ENCODE results near the gene RNF181.
"Not testable (repeated sequence)": the region's sequence is repeated elsewhere in the genome, so short reads cannot be mapped to it uniquely, and the experiment has no call there.

Gene RNF181

GRCh38 chr2:85596486-85597143 is 1.1 kb downstream of the RNF181 start:
- no peak for FAIRE-seq

DNA sequence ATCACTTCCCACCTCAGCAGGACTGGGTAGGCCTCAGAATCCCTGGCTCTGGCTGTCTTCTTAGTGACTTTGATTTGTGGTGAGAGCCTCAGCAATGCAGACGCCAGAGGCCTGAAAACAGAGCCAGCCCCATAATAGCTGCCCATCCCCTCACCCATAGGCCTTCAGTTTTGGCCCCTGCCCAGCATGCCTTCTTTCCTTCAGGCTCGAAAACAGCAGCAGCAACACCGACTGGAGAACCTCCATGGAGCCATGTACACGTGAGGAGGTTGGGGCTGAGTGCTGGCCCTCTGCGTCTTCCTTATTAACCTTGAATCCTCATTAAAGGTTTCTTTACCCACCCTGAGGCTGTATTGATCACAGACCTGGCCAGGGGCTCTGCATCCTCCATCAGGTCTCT is 1.7 kb downstream of the RNF181 start:
- no peak for FAIRE-seq

DNA sequence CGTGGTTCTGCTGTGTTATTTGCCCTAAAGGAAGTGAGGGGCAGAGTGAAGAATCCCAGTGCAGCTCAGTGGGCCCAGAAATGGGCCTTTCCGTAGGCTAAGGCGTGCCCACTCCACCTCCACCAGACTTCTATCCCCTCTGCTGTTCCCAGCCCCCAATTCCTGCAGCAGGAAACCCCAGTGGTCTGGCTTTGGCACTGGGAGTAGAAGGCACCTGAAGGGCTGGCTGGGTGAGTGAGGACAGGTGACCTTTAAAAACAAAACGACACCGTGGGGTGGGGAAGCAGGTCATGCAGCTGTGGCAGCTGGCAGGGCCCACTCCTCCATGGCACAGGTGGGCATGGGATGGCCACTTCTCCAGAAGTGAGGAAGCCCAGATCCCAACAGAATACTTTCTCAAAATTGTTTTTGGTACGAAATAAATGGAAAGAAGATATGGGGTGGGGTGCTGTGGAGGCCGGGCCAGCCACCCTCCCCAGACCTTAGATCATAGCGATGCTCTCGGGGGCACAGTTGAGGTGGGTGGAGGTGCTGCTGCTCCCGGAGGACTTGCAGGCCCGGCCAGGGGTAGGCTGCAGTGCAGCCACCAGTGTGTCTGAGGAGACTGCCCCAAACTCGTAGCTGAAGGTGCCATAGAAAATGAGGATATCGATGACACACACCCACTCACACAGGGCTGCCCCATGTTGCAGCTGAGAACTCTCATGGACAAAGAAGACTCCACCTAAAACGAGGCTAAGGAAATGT is 3.2 kb downstream of the RNF181 start:
- no peak for FAIRE-seq

DNA sequence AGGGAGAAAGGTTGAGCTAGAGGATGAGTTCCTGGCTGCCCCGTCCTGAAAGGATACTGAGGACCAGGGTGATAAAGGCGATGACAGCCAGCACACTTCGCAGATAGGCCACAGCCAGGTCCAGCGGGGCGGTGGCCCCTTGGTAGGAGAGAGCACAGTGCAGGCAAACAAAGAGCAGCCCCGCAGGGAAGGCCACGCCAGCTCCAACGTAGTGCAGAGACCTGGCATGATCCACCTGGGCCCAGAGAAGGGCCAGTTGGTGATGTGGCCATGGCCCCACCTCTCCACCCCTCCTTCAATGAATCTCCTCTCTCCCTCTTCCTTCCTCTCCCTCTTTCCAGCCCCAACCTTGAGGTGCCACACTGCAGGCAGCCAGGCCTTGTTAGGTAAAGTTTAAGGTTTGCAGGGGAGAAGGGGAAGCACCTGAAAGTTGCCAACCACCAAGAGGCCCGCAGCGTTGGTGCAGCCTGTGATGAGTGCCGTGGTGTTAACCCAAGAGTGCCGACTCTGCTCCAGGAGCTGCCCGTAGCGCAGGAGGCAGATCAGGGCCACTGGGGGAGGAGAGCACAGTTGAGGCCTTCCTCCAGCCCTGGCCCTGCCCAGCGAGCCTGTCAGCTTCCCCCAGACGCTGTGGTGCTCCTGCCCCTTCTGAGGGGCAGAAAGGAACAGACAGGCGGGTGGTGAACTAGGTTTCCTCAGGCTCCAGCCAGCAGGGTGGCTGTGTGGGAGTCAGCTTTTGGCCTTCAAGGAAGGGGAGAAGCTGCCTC is 4.1 kb downstream of the RNF181 start:
- no peak for FAIRE-seq

DNA sequence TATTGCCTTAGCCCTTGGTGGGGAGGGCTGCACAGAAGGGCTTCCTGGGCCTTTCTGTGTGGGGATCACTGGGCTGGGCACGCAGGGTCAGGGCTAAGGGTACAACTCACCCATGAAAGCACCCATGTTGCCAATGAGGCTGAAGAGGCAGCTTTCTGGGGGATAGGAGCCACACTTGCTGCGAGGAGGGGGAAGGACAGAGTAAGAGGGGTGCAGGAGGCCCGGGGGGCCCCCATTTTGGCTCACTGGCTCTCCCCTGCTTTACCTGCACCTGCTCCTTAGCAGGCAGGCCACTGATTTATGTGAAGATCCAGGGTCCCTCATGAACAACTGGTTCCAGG is 4.7 kb downstream of the RNF181 start:
- no peak for FAIRE-seq

- no peak for FAIRE-seq
Observed at GRCh38 chr2:85600951-85601770, 5.6 kb downstream of the RNF181 start.

- FAIRE-seq = no peak
Observed at GRCh38 chr2:85601771-85602475, 6.4 kb downstream of the RNF181 start.

GRCh38 chr2:85602476-85603234 is 7.1 kb downstream of the RNF181 start, which contains the start of gene TMEM150A:
Gene TMEM150A, minus strand, starts transcription at chr2:85602698. Its CDS starts 750 bp downstream, at chr2:85601948.
- no peak for FAIRE-seq

DNA sequence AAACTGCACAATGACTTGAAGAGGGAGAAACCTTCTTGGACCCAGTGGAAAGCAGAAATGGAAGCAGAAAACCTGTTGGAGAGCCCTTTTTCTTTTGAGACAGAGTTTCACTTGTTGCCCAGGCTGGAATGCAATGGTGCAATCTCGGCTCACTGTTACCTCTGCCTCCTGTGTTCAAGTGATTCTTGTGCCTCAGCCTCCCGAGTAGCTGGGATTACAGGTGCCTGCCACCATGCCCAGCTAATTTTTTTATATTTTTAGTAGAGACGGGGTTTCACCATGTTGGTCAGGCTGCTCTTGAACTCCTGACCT is 8.5 kb downstream of the RNF181 start:
- not testable (repeated sequence) for FAIRE-seq

DNA sequence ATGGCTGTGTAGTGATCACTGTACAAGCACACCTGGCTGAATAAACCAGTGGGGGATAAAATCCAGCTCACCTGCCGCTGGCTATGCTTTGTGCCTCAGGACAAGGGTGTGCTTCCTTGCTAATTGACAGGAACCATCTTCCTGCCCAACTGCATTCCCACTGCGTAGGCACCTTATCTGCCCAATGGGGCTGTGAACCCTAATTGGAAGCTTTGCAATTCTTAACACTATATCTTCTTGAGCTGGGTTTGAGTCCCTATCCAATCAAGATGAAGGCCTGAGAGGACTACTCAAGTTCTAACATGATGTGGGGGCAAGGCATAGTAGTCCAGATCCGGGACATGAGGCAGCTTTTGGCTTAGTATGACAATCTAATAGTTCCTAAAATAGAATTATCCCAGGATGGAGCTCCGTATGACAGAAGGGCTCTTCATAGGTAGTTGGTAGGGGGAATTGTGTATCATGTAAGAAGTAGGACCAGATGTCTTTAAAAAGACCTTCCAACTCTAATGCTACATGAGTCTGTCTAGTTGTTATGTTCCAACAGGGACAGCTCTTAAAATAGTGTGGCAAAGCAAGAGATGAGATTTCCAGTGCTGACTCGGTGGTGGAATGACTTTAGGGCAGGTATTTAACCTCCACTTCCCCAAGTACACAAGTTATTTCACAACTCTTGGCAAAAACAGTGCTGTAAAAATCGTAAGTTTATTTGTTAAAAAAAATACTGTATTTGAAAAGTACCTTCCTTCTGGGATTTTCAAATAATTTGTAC is 9.2 kb downstream of the RNF181 start:
- no peak for FAIRE-seq

- FAIRE-seq = no peak
Observed at GRCh38 chr2:85605406-85606115, 10.0 kb downstream of the RNF181 start.

GRCh38 chr2:85606116-85606455 is 10.5 kb downstream of the RNF181 start:
- FAIRE-seq = no peak

GRCh38 chr2:85607268-85608215 is 12.0 kb downstream of the RNF181 start:
- no peak for FAIRE-seq

- FAIRE-seq = no peak
Observed at GRCh38 chr2:85611217-85611704, 15.7 kb downstream of the RNF181 start.

GRCh38 chr2:85611705-85612587 is 16.4 kb downstream of the RNF181 start, which contains the start of gene C2orf68:
Gene C2orf68, minus strand, starts transcription at chr2:85612066. Its CDS starts 82 bp downstream, at chr2:85611984.
- FAIRE-seq = no peak

DNA sequence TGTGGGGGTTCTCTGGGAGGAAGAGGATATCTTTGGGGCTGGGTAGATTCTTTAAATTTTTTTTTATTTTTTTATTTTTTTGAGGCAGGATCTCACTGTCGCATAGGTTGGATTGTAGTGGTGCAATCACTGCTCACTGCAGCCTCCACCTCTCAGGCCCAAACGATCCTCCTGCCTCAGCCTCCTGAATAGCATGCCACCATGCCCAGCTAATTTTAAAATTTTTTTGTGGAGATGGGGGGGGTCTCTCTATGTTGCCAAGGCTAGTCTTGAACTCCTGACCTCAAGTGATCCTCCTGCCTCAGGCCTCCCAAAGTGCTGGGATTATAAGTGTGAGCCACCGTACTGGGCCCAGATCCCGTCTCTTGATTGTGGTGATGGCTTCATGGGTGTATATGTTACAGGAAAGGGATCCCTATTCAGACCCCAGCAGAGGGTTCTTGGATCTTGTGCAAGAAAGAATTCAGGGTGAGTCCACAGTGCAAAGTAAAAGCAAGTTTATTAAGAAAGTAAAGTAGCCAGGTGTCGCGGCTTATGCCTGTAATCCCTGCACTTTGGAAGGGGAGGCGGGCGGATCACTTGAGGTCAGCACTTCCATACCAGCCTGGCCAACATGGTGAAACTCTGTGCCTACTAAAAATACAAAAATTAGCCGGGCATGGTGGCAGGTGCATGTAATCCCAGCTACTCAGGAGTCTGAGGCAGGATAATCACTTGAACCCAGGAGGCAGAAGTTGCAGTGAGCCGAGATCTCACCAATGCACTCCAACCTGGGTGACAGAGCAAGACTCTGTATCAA is 18.4 kb downstream of the RNF181 start:
- no peak for FAIRE-seq

GRCh38 chr2:85614757-85615156 is 19.2 kb downstream of the RNF181 start:
- not testable (repeated sequence) for FAIRE-seq

All from colon (tissue), 2 donors.